Measurements from ENCODE around the gene CREBL2. TPM values are rescaled to one million over a fixed set of nuclear protein-coding genes. Genes with fewer than 3 reads are reported as not detected.
"Not testable (repeated sequence)": the region's sequence is repeated elsewhere in the genome, so short reads cannot be mapped to it uniquely, and the experiment has no call there.

Gene CREBL2, protein sequence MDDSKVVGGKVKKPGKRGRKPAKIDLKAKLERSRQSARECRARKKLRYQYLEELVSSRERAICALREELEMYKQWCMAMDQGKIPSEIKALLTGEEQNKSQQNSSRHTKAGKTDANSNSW
- total RNA-seq (39.0 TPM), polyA plus RNA-seq (29.7 TPM)

GRCh38 chr12:12611512-12612306, at the start of gene CREBL2:
CREBL2 (plus strand) TSS chr12:12611876; CDS start chr12:12612173, 297 bp downstream.
- WGBS, result under 1% methylated on average over 51 of the region's 51 CpGs
- DNase-seq (ENCODE audit: extremely low spot score), result peak; percentile 93
- H3K4me1 ChIP-seq (ENCODE audit: insufficient read depth), result peaks cover 2% of the 10 kb centered on the region

GRCh38 chr12:12562016-12562483, 49.6 kb upstream of the CREBL2 start:
- no peak for DNase-seq (ENCODE audit: extremely low spot score)

More at GRCh38 chr12:12611512-12612306, at the start of gene CREBL2:
- no peaks in the 10 kb centered on the region for H3K36me3 ChIP-seq (ENCODE audit: insufficient read depth)
- peak within 1 kb of the TSS; percentile 91 for H3K27ac ChIP-seq (ENCODE audit: low read depth)
- peak within 1 kb of the TSS; percentile 50 for H3K4me3 ChIP-seq (ENCODE audit: low read depth, low read length)

DNA sequence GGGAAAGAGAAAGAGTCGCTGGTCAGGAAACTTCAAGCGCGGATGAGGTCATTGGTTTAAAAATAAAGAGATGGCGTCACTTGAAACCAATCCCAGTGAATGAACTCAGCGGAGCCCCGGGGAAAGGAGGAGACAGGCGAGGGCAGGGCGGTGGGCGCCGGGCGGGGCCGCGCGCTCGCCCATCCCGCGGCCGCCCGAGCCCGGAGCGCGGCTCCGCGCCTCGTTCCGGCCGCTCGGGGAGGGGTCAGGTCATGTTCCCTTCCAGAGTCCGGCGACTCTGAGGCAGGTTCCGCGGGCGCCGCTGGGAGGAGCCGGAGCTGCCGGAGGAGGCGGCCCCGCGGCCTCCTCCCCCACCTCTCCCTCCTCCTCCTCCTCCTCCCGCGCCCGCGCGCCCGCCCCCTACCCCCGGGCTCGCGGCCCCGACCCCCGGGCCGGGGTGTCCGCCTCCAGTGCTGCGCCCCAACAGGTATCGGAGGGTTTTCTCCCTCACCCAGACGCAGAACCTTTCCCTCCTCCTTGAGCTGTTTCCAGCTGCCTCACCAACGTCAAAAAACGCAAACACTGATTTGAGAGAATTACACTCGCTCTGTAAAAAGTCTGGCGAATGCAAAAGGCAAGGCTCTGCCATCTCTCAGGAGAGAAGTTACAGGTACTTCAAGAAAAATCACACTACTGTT, 49.0 kb upstream of the CREBL2 start, which contains the start of gene DUSP16:
Gene DUSP16 (minus strand): TSS at position 279 of the 677 bp plus-strand sequence. CDS start 41,765 bp downstream, outside the sequence.
- H3K27ac ChIP-seq (ENCODE audit: low read depth), result peak within 1 kb of the TSS; percentile 100
- no peaks in the 10 kb centered on the region for H3K4me1 ChIP-seq (ENCODE audit: insufficient read depth)
- DNase-seq (ENCODE audit: extremely low spot score), result peak; percentile 94
- no peaks in the 10 kb centered on the region for H3K36me3 ChIP-seq (ENCODE audit: insufficient read depth)
- H3K4me3 ChIP-seq (ENCODE audit: low read depth, low read length), result peak within 1 kb of the TSS; percentile 100
- WGBS, result under 1% methylated on average over 59 of the region's 59 CpGs

More at GRCh38 chr12:12562016-12562483, 49.6 kb upstream of the CREBL2 start:
- H3K27ac ChIP-seq (ENCODE audit: low read depth), result peak overlapping the region; percentile 100
- no peaks in the 10 kb centered on the region for H3K36me3 ChIP-seq (ENCODE audit: insufficient read depth)
- WGBS, result under 1% methylated on average over 45 of the region's 45 CpGs
- no peaks in the 10 kb centered on the region for H3K4me1 ChIP-seq (ENCODE audit: insufficient read depth)
- peak overlapping the region; percentile 100 for H3K4me3 ChIP-seq (ENCODE audit: low read depth, low read length)

DNA sequence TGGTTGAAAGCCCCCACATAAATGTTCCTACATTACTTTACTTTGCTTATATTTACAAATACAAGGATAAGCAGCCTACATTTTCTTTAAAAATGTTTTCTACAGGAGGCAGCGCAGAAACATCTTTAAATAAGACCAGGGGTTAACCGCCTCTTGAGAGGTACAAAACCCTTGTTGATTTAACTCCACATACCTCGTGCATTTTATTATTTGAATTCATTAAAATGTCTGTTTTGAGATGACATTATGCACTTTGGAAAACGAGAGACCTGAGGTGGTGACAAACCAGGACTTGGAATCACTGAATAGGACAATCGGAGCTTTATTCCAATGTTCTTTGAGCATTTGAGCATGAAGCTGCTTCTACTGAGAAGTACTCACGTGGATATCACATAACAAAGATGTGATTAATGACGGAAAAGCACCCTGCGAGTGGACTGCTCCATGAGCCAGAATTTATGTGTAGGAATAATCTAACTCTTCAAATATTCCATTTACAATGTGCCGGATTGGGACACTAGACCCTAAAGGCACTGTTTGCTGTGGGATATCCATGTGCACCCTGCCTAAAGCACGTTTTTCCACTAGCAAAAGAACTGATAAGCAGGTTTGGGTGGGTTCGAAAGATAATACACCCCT, 48.3 kb upstream of the CREBL2 start:
- Histone ChIP-seq H3K4me3 (ENCODE audit: low read depth, low read length) (no peak overlapping the region), H3K4me1 (ENCODE audit: insufficient read depth) (no peaks in the 10 kb centered on the region), H3K36me3 (ENCODE audit: insufficient read depth) (no peaks in the 10 kb centered on the region), H3K27ac (ENCODE audit: low read depth) (peak overlapping the region; percentile 93)
- WGBS, result 37% methylated on average over 11 of the region's 11 CpGs
- DNase-seq (ENCODE audit: extremely low spot score), result no peak

- H3K4me1 ChIP-seq (ENCODE audit: insufficient read depth), result no peaks in the 10 kb centered on the region
- H3K4me3 ChIP-seq (ENCODE audit: low read depth, low read length), result no peak overlapping the region
- 82% methylated on average over 1 of the region's 1 CpG for WGBS
- H3K27ac ChIP-seq (ENCODE audit: low read depth), result no peak overlapping the region
- no peak for DNase-seq (ENCODE audit: extremely low spot score)
- no peaks in the 10 kb centered on the region for H3K36me3 ChIP-seq (ENCODE audit: insufficient read depth)
These were observed 46.8 kb upstream of the CREBL2 start for GRCh38 chr12:12564911-12565310.

DNA sequence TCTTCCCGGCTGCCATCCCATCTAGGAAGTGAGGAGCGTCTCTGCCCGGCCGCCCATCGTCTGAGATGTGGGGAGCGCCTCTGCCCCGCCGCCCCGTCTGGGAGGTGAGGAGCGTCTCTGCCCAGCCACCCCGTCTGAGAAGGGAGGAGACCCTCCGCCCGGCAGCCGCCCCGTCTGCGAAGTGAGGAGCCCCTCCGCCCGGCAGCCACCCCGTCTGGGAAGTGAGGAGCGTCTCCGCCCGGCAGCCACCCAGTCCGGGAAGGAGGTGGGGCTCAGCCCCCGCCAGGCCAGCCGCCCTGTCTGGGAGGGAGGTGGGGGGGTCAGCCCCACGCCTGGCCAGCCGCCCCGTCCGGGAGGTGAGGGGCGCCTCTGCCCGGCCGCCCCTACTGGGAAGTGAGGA, 45.7 kb upstream of the CREBL2 start:
- H3K4me1 ChIP-seq (ENCODE audit: insufficient read depth); H3K27ac ChIP-seq (ENCODE audit: low read depth); H3K36me3 ChIP-seq (ENCODE audit: insufficient read depth); H3K4me3 ChIP-seq (ENCODE audit: low read depth, low read length); DNase-seq (ENCODE audit: extremely low spot score): not testable (repeated sequence)
- 94% methylated on average over 20 of the region's 32 CpGs for WGBS

GRCh38 chr12:12572659-12573058, 39.0 kb upstream of the CREBL2 start:
- Histone ChIP-seq H3K4me1 (ENCODE audit: insufficient read depth) (no peaks in the 10 kb centered on the region), H3K27ac (ENCODE audit: low read depth) (no peak overlapping the region), H3K4me3 (ENCODE audit: low read depth, low read length) (no peak overlapping the region), H3K36me3 (ENCODE audit: insufficient read depth) (no peaks in the 10 kb centered on the region)
- 87% methylated on average over 3 of the region's 3 CpGs for WGBS
- no peak for DNase-seq (ENCODE audit: extremely low spot score)

GRCh38 chr12:12577786-12578185, 33.9 kb upstream of the CREBL2 start:
- 81% methylated on average over 3 of the region's 3 CpGs for WGBS
- Histone ChIP-seq H3K27ac (ENCODE audit: low read depth) (no peak overlapping the region), H3K4me3 (ENCODE audit: low read depth, low read length) (no peak overlapping the region), H3K36me3 (ENCODE audit: insufficient read depth) (no peaks in the 10 kb centered on the region), H3K4me1 (ENCODE audit: insufficient read depth) (no peaks in the 10 kb centered on the region)
- no peak for DNase-seq (ENCODE audit: extremely low spot score)

DNA sequence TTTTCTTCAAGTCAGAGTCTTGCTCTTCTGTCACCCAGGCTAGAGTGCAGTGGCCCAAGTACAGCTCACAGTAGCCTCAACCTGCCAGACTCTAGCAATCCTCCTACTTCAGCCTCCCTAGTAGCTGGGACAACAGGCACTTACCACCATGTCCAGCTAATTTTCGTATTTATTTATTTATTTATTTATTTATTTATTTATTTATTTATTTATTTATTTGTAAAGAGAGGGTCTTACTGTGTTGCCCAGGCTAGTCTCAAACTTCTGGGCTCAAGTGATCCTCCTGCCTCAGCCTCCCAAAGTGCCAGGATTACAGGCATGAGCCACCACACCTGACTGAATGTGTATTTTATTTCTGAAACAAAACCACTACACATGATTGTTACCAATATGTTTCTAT, 31.0 kb upstream of the CREBL2 start:
- H3K4me1 ChIP-seq (ENCODE audit: insufficient read depth); H3K36me3 ChIP-seq (ENCODE audit: insufficient read depth); DNase-seq (ENCODE audit: extremely low spot score); H3K27ac ChIP-seq (ENCODE audit: low read depth); H3K4me3 ChIP-seq (ENCODE audit: low read depth, low read length): not testable (repeated sequence)
- 94% methylated on average over 1 of the region's 1 CpG for WGBS

DNA sequence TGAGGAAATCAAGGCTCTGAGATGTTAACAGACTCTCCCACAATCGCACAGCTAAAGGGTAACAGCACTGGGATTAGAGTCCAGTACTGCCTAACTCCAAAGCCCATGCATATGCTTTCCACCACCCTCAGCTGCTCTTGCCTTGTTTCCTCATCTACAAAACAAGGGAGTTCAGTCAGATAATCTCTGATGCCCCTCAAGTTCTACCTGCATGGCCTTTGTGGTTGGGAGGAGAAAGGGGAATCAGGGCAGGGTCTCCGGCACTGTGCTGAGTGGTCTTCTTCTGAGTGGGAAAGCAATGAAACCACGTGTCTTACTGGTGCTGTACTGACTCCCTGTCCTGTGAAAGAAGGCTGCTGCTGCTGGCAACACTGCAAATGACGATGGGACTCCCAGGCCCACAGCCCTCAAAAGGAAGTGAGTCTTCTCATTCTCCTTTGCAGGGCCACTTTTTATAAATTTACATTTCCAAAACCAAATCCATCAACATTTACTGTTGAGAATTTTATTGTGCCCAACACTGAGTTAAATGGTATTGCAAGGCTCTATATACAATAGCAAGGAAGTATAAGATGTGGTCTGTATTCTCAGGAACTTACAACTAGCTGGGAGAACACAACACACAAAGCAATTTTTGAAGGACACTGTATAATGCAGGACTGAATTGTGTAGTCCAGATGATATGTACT, 29.3 kb upstream of the CREBL2 start:
- no peak for DNase-seq (ENCODE audit: extremely low spot score)
- Histone ChIP-seq H3K4me1 (ENCODE audit: insufficient read depth) (peaks cover 1% of the 10 kb centered on the region), H3K4me3 (ENCODE audit: low read depth, low read length) (no peak overlapping the region), H3K36me3 (ENCODE audit: insufficient read depth) (no peaks in the 10 kb centered on the region), H3K27ac (ENCODE audit: low read depth) (peak overlapping the region; percentile 2)
- 69% methylated on average over 4 of the region's 4 CpGs for WGBS

DNA sequence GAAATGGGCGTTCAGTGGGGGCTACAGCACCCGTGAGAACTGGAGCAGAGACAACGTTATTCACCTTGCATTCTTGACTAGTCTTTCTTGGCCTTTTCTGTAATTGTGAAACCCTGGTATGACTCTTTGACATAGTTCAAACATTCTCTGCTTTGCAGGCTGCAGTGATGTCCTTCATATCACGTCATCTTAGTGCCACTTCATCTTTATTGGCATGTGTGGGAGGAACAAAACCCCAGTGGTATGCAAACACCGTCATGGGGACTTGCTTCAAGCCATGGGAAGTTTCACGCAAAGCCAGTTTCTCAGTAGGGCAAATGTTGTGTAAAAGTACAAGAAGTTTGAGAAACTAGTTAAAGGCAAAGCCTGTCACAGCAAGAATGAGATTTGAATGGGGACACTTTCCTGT, 28.8 kb upstream of the CREBL2 start:
- H3K27ac ChIP-seq (ENCODE audit: low read depth), result no peak overlapping the region
- WGBS, result 71% methylated on average over 6 of the region's 6 CpGs
- H3K36me3 ChIP-seq (ENCODE audit: insufficient read depth), result no peaks in the 10 kb centered on the region
- DNase-seq (ENCODE audit: extremely low spot score), result peak; percentile 76
- no peak overlapping the region for H3K4me3 ChIP-seq (ENCODE audit: low read depth, low read length)
- peaks cover 1% of the 10 kb centered on the region for H3K4me1 ChIP-seq (ENCODE audit: insufficient read depth)

DNA sequence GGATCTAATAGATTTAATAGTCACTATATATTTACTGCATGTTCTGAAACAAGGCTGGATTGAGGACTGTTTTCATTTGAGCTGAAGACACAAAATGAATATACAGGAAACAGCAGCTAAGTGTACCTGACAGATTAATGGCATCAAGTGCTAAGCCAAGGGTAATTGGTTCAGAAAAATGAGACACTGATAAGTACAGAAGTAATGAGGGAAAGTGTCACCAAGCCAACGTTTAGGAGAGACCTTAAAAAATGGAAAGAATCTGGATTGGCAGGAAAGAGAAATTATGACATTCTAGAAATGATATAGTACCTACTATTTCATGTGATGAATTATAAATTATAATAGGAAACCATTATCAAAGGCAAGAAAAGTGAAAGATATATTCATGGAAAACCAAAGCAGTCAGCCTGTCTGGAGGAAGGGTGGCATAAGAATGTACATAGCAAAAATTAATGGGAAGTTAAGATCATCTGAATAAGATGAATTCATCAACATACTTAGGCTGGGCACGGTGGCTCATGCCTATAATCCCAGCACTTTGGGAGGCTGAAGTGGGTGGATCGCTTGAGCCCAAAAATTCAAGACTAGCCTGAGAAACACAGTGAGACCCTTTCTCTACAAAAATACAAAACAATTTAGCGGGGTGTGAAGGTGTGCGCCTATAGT, 28.0 kb upstream of the CREBL2 start:
- Histone ChIP-seq H3K4me1 (ENCODE audit: insufficient read depth) (peaks cover 1% of the 10 kb centered on the region), H3K27ac (ENCODE audit: low read depth) (no peak overlapping the region), H3K36me3 (ENCODE audit: insufficient read depth) (no peaks in the 10 kb centered on the region), H3K4me3 (ENCODE audit: low read depth, low read length) (no peak overlapping the region)
- WGBS, result 76% methylated on average over 5 of the region's 5 CpGs
- DNase-seq (ENCODE audit: extremely low spot score), result no peak

Measured in urinary bladder (tissue), 4 donors.